Osteoblast (primary cell): Measurements from ENCODE around the gene SCEL. TPM values are rescaled to one million over a fixed set of nuclear protein-coding genes. Genes with fewer than 3 reads are reported as not detected.
A peak's percentile ranks its signal among the peaks of the same experiment; 100 is the strongest.

Source experiments
- DNase-seq: peaks from one replicate; pipeline ENCODE4 v3.0.0; 2011; ENCODE audit warnings: low spot score, mixed read lengths; ENCODE audit not compliant: insufficient read length; ENCODE audit errors: missing footprints
- H2AFZ ChIP-seq: 2 replicates; pipeline ENCODE4 v1.6.0; 2011; ENCODE audit warnings: mild to moderate bottlenecking, low read length
- H3K27ac ChIP-seq: 2 replicates; pipeline ENCODE4 v1.5.1; 2011; ENCODE audit warnings: mild to moderate bottlenecking, low read depth, low read length, moderate library complexity
- H3K27me3 ChIP-seq: 2 replicates; pipeline ENCODE4 v1.6.0; 2012; ENCODE audit warnings: mild to moderate bottlenecking, control low read depth, inconsistent platforms, low read length, moderate library complexity; ENCODE audit not compliant: insufficient read depth
- H3K36me3 ChIP-seq: 2 replicates; pipeline ENCODE4 v1.5.1; 2011; ENCODE audit warnings: mild to moderate bottlenecking, low read length, control low read depth, moderate library complexity; ENCODE audit not compliant: insufficient read depth
- H3K4me1 ChIP-seq: 2 replicates; pipeline ENCODE4 v1.5.1; 2011; ENCODE audit warnings: mild to moderate bottlenecking, low read length, control low read depth, moderate library complexity; ENCODE audit not compliant: insufficient read depth
- H3K4me2 ChIP-seq: 2 replicates; pipeline ENCODE4 v1.6.0; 2011; ENCODE audit warnings: mild to moderate bottlenecking, low read length; ENCODE audit not compliant: insufficient read depth
- H3K4me3 ChIP-seq: fragments of 200-600 bp; sonication (generic); 3 replicates; pipeline ENCODE4 v1.5.1; 2012; ENCODE audit warnings: mild to moderate bottlenecking, low read length, inconsistent platforms; ENCODE audit not compliant: insufficient read depth
- H3K79me2 ChIP-seq: 2 replicates; pipeline ENCODE4 v1.6.0; 2012; ENCODE audit warnings: mild to moderate bottlenecking, low read length, control low read depth, inconsistent platforms; ENCODE audit not compliant: insufficient read depth
- H3K9me3 ChIP-seq: 2 replicates; pipeline ENCODE4 v1.5.1; 2011; ENCODE audit warnings: low read depth, low read length, control low read depth
- H4K20me1 ChIP-seq: 2 replicates; pipeline ENCODE4 v1.6.0; 2012; ENCODE audit warnings: mild to moderate bottlenecking, low read length, control low read depth; ENCODE audit not compliant: insufficient read depth
- CTCF ChIP-seq: IDR thresholded peaks from 2 replicates; pipeline ENCODE4 v1.5.1; 2011; ENCODE audit warnings: mild to moderate bottlenecking, low read depth, low read length, moderate library complexity; ENCODE audit errors: extremely low read depth
- total RNA-seq: library from RNA; depleted of rRNA; stranded (reverse); fragments of >200 nt; gene quantifications from 2 replicates; pipeline ENCODE4 v1.2.3, GENCODE V29; 2012

SCEL gene
- total RNA-seq, 1 donor = not detected

GRCh38 chr13:77503398-77503797 lies 32.1 kb upstream of the SCEL start:
- peaks cover 8% of the 10 kb centered on the region for H3K4me1 ChIP-seq
- H2AFZ ChIP-seq = no peak overlapping the region
- no peak overlapping the region for H3K27ac ChIP-seq
- H3K79me2 ChIP-seq = no peaks in the 10 kb centered on the region
- H4K20me1 ChIP-seq = peaks cover 1% of the 10 kb centered on the region
- H3K9me3 ChIP-seq = no peaks in the 10 kb centered on the region
- no peak overlapping the region for H3K4me3 ChIP-seq
- DNase-seq = no peak
- H3K36me3 ChIP-seq = no peaks in the 10 kb centered on the region
- H3K4me2 ChIP-seq = no peak overlapping the region
- TF ChIP-seq CTCF = no peak
- H3K27me3 ChIP-seq = peaks cover 57% of the 10 kb centered on the region

GRCh38 chr13:77506874-77507273 lies 28.6 kb upstream of the SCEL start:
- Histone ChIP-seq H3K9me3 (no peaks in the 10 kb centered on the region), H2AFZ (no peak overlapping the region), H4K20me1 (peaks cover 2% of the 10 kb centered on the region), H3K4me1 (peaks cover 22% of the 10 kb centered on the region), H3K4me2 (no peak overlapping the region), H3K27ac (no peak overlapping the region), H3K36me3 (no peaks in the 10 kb centered on the region), H3K27me3 (peaks cover 25% of the 10 kb centered on the region), H3K4me3 (no peak overlapping the region), H3K79me2 (no peaks in the 10 kb centered on the region)
- no peak for DNase-seq
- TF ChIP-seq CTCF = peak; percentile 39

- Histone ChIP-seq H2AFZ (no peak overlapping the region), H3K36me3 (no peaks in the 10 kb centered on the region), H3K9me3 (no peaks in the 10 kb centered on the region), H3K27me3 (peaks cover 18% of the 10 kb centered on the region), H4K20me1 (peaks cover 2% of the 10 kb centered on the region), H3K4me1 (peaks cover 22% of the 10 kb centered on the region), H3K4me2 (peak overlapping the region; percentile 54), H3K27ac (no peak overlapping the region), H3K4me3 (no peak overlapping the region), H3K79me2 (no peaks in the 10 kb centered on the region)
- no peak for TF ChIP-seq CTCF
- peak; percentile 91 for DNase-seq
These were observed 27.4 kb upstream of the SCEL start for GRCh38 chr13:77507931-77508776.

GRCh38 chr13:77508959-77509620 lies 26.4 kb upstream of the SCEL start:
- Histone ChIP-seq H3K27ac (no peak overlapping the region), H3K9me3 (no peaks in the 10 kb centered on the region), H3K27me3 (peaks cover 8% of the 10 kb centered on the region), H3K36me3 (no peaks in the 10 kb centered on the region), H3K4me1 (peaks cover 22% of the 10 kb centered on the region), H4K20me1 (peaks cover 2% of the 10 kb centered on the region), H3K4me2 (peak overlapping the region; percentile 54), H3K4me3 (no peak overlapping the region), H3K79me2 (no peaks in the 10 kb centered on the region), H2AFZ (no peak overlapping the region)
- TF ChIP-seq CTCF = no peak
- peak; percentile 41 for DNase-seq
